Right lobe of liver (tissue), 6 donors: ENCODE data around the gene TAF1A. TPM values are rescaled to one million over a fixed set of nuclear protein-coding genes. Genes with fewer than 3 reads are reported as not detected.

Source experiments
- ATAC-seq, 4 donors: fragments of 200-7000 bp; cut with Tn5 transposase; one replicate each; pipeline ENCODE4 v1.9.1; 2020; ENCODE audit warnings: mild to moderate bottlenecking in 4 of 4, moderate library complexity in 4 of 4
- DNase-seq, 3 donors: peaks; one replicate each; pipeline ENCODE4 v3.0.0-alpha.2; 2020
- H3K27ac ChIP-seq, 3 donors: fragments of 200-600 bp; one replicate each; pipeline ENCODE4 v1.8.0; 2022
- H3K27me3 ChIP-seq, 2 donors: fragments of 200-600 bp; one replicate each; pipeline ENCODE4 v1.8.0; 2022
- H3K36me3 ChIP-seq, 4 donors: fragments of 200-600 bp; sonication (generic) in 1 of 4; one replicate each; pipeline versions ENCODE4 v1.5.1 to v1.8.0; 2017 to 2022; ENCODE audit warnings: control low read depth in 1 of 4
- H3K4me1 ChIP-seq, 4 donors: fragments of 200-600 bp; sonication (generic) in 1 of 4; one replicate each; pipeline versions ENCODE4 v1.5.1 to v1.8.0; 2017 to 2022; ENCODE audit warnings: control low read depth in 1 of 4
- H3K4me3 ChIP-seq, 3 donors: fragments of 200-600 bp; one replicate each; pipeline ENCODE4 v1.8.0; 2022
- H3K9me3 ChIP-seq, 4 donors: fragments of 200-600 bp; sonication (generic) in 1 of 4; one replicate each; pipeline versions ENCODE4 v1.5.1 to v1.8.0; 2017 to 2022; ENCODE audit warnings: control low read depth in 1 of 4
- CTCF ChIP-seq, 4 donors: fragments of 200-600 bp in 3 of 4; fragments of 450-650 bp in 1 of 4; IDR thresholded peaks; one replicate each; pipeline versions ENCODE4 v1.5.1 to v1.8.0; 2016 to 2022; ENCODE audit warnings: antibody characterized with exemption in 4 of 4, mild to moderate bottlenecking in 2 of 4
- POLR2A ChIP-seq: fragments of 450-650 bp; IDR thresholded peaks from one replicate; pipeline ENCODE4 v1.6.1; 2017; ENCODE audit warnings: antibody characterized with exemption, mild to moderate bottlenecking
- WGBS: methylation state at CpG from one replicate; pipeline ENCODE4 v1.1.6; 2018; ENCODE audit warnings: low coverage, low lambda C conversion rate; ENCODE audit not compliant: insufficient coverage; ENCODE audit errors: missing lambda C conversion rate; 5-methylcytosine and 5-hydroxymethylcytosine counted together
- intact Hi-C, 2 donors: fragments of 100-400 bp; cut with DNase I; formaldehyde crosslinking; loops; one replicate each; pipeline versions ENCODE4 v1.11.2 to v1.14.1; 2022
- long read RNA-seq: library from polyadenylated mRNA; unstranded; transcript quantifications from one replicate; pipeline ENCODE4 v2.0.0, GENCODE V29; 2019
- total RNA-seq, 6 experiments: library from RNA; depleted of rRNA in 2 of 6; stranded (reverse); fragments of >200 nt in 2 of 6; fragmentation: NEBNext Ultra II Directional in 3 of 6; extraction: Animal tissue kit (Norgen Biotek cat#: 25700) in 3 of 6; gene quantifications; one replicate each; pipeline versions ENCODE4 v1.1.0 to v1.2.4, GENCODE V29; 2016 to 2023
- donor health status: DM: no; HTN: yes; CAD: no.
- donor health status: DM: no; HTN: no; CAD: no.
- donor health status: DM: no; HTN: no; CAD: no.
- donor health status: DM: no; HTN: yes; CAD: no.
- donor health status: DM: no; HTN: yes; CAD: no.

Gene TAF1A
- total RNA-seq = 1 to 10 TPM; 2.1 to 7.5 (median 2.5) TPM
- long read RNA-seq, partial matches to known transcripts = 0 of 1 reads
- long read RNA-seq, other reads (novel, unspliced or antisense) = 1 of 1 reads

- no peaks in the 10 kb centered on the region for H3K27me3 ChIP-seq
- ATAC-seq (peak; percentile 98 to 99 (median 99)), DNase-seq (peak; percentile 89 to 93 (median 92))
- H3K27ac ChIP-seq = peak within 1 kb of the TSS; percentile 84 to 90 (median 87)
- H3K4me1 ChIP-seq = peaks cover 0 to 12% (median 4%) of the 10 kb centered on the region in 4 donors
- intact Hi-C loops = no loop called here
- peak; percentile 68 for TF ChIP-seq POLR2A
- no peak for TF ChIP-seq CTCF (IDR thresholded peaks at IDR 0.05)
- peak within 1 kb of the TSS; percentile 65 to 77 (median 67) for H3K4me3 ChIP-seq
- H3K36me3 ChIP-seq = no peaks in the 10 kb centered on the region
- H3K9me3 ChIP-seq = no peaks in the 10 kb centered on the region
- 0% methylated on average over 32 of the region's 41 CpGs for WGBS
These were observed at the start of gene TAF1A for GRCh38 chr1:222589462-222590302. TSS of gene TAF1A (minus strand) at chr1:222589933.

GRCh38 chr1:222634180-222635013, 44.7 kb upstream of the TAF1A start:
- peak overlapping the region in 2 of 3 donors; percentile 17 to 24 for H3K27ac ChIP-seq
- H3K4me1 ChIP-seq = peaks cover 0 to 17% (median 0%) of the 10 kb centered on the region in 4 donors
- no peak overlapping the region for H3K4me3 ChIP-seq
- intact Hi-C loops = loop anchor here (5.0 to 10.0 kb wide), 2 partner anchors 167 to 170 kb away; no protein-coding TSS in a partner anchor
- 36% methylated on average over 7 of the region's 7 CpGs for WGBS
- peak; percentile 85 to 91 (median 88) for ATAC-seq
- no peaks in the 10 kb centered on the region for H3K9me3 ChIP-seq
- H3K36me3 ChIP-seq = peaks cover 0 to 22% (median 4%) of the 10 kb centered on the region in 4 donors
- H3K27me3 ChIP-seq = no peaks in the 10 kb centered on the region
- TF ChIP-seq CTCF (IDR thresholded peaks at IDR 0.05) = peak; percentile 89 to 93 (median 91)
- TF ChIP-seq POLR2A = no peak
- DNase-seq = peak in 1 of 3 donors; percentile 67

- ATAC-seq (peak; percentile 89 to 92 (median 90)), DNase-seq (no peak)
- TF ChIP-seq POLR2A = no peak
- TF ChIP-seq CTCF (IDR thresholded peaks at IDR 0.05) = no peak
- peaks cover 0 to 31% (median 6%) of the 10 kb centered on the region in 4 donors for H3K36me3 ChIP-seq
- intact Hi-C loops = loop anchor here (5.0 to 10.0 kb wide), 2 partner anchors 165 to 168 kb away; no protein-coding TSS in a partner anchor
- no peaks in the 10 kb centered on the region for H3K27me3 ChIP-seq
- WGBS = 27% methylated on average over 2 of the region's 2 CpGs
- peaks cover 0 to 18% (median 0%) of the 10 kb centered on the region in 4 donors for H3K4me1 ChIP-seq
- no peaks in the 10 kb centered on the region for H3K9me3 ChIP-seq
- H3K27ac ChIP-seq = peak overlapping the region in 2 of 3 donors; percentile 38 to 56
- H3K4me3 ChIP-seq = no peak overlapping the region
These were observed 43.0 kb upstream of the TAF1A start for GRCh38 chr1:222632749-222633148.

- intact Hi-C loops = loop anchor here (5.0 to 10.0 kb wide), 2 partner anchors 164 to 167 kb away; no protein-coding TSS in a partner anchor
- peak overlapping the region in 2 of 3 donors; percentile 21 to 30 for H3K27ac ChIP-seq
- TF ChIP-seq POLR2A (no peak), CTCF (IDR thresholded peaks at IDR 0.05) (no peak)
- 100% methylated on average over 3 of the region's 3 CpGs for WGBS
- no peaks in the 10 kb centered on the region for H3K9me3 ChIP-seq
- H3K4me3 ChIP-seq = no peak overlapping the region
- peaks cover 0 to 25% (median 1%) of the 10 kb centered on the region in 4 donors for H3K4me1 ChIP-seq
- H3K27me3 ChIP-seq = no peaks in the 10 kb centered on the region
- ATAC-seq = no peak
- DNase-seq = no peak
- peaks cover 0 to 38% (median 7%) of the 10 kb centered on the region in 4 donors for H3K36me3 ChIP-seq
These were observed 42.0 kb upstream of the TAF1A start for GRCh38 chr1:222631611-222632208.
